Spinal cord (tissue), 10 donors: ENCODE results near the gene RNMT. TPM values are rescaled to one million over a fixed set of nuclear protein-coding genes. Genes with fewer than 3 reads are reported as not detected.

Experiments
- DNase-seq, 6 donors: peaks; one replicate each; pipeline versions ENCODE4 v3.0.0 to v3.0.0-alpha.2; 2013 to 2015; ENCODE audit warnings: low spot score in 6 of 6, low read depth in 4 of 6
- H3K27ac ChIP-seq: one replicate; pipeline ENCODE4 v1.5.1; 2013; ENCODE audit warnings: low read depth, low read length, control low read depth
- H3K27me3 ChIP-seq: one replicate; pipeline ENCODE4 v1.6.1; 2013; ENCODE audit warnings: low read length; ENCODE audit not compliant: control insufficient read depth, insufficient read depth
- H3K36me3 ChIP-seq: one replicate; pipeline ENCODE4 v1.6.1; 2013; ENCODE audit warnings: low read length; ENCODE audit not compliant: control insufficient read depth, insufficient read depth
- H3K4me1 ChIP-seq: one replicate; pipeline ENCODE4 v1.6.1; 2013; ENCODE audit warnings: low read length; ENCODE audit not compliant: control insufficient read depth, insufficient read depth
- H3K4me3 ChIP-seq: one replicate; pipeline ENCODE4 v1.5.1; 2013; ENCODE audit warnings: low read depth, low read length, control low read depth
- H3K9me3 ChIP-seq: one replicate; pipeline ENCODE4 v1.6.1; 2013; ENCODE audit warnings: low read length; ENCODE audit not compliant: control insufficient read depth, insufficient read depth
- WGBS: methylation state at CpG from one replicate; pipeline ENCODE4 v1.1.5; 2013; ENCODE audit warnings: missing lambda C conversion rate; ENCODE audit not compliant: insufficient coverage; 5-methylcytosine and 5-hydroxymethylcytosine counted together
- polyA plus RNA-seq, 2 donors: library from polyadenylated mRNA; unstranded; fragments of 120-200 nt; gene quantifications; one replicate each; pipeline ENCODE4 v1.2.1, GENCODE V29; 2013; ENCODE audit not compliant: insufficient read length in 2 of 2
- total RNA-seq, 2 donors: library from RNA; depleted of rRNA in 1 of 2; stranded (reverse); fragments of 120-200 nt in 1 of 2; fragments of >200 nt in 1 of 2; gene quantifications; one replicate each; pipeline versions ENCODE4 v1.2.3 to v1.2.4, GENCODE V29; 2013 to 2014
- donor health status: healthy.

The RNMT gene
- total and polyA plus RNA-seq, 4 donors = 38.8 to 57.4 (median 51.9) TPM

DNA sequence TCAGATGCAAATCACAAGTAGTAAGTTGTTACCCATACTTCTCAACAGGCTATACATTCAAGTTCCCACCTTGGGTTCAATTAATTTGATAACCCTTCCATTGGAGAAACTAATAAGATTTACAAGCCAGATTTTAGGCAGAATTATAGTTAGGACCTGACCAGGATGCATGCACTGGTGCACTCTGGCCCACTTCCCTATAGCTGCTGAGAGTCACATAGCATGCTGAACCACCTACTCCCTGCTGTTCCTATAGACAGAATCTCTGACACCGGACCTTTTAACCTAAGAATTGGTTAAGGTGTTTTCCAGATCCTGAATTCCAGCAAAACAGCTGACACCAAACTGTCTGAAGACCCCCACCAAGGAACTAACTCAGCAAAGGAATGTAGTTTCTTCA is 26.3 kb upstream of the RNMT start:
- Histone ChIP-seq H3K27ac (no peak overlapping the region), H3K4me3 (no peak overlapping the region), H3K36me3 (no peaks in the 10 kb centered on the region), H3K4me1 (no peaks in the 10 kb centered on the region), H3K9me3 (peaks cover 18% of the 10 kb centered on the region), H3K27me3 (no peaks in the 10 kb centered on the region)
- no peak for DNase-seq
- WGBS = 100% methylated on average over 1 of the region's 1 CpG

DNA sequence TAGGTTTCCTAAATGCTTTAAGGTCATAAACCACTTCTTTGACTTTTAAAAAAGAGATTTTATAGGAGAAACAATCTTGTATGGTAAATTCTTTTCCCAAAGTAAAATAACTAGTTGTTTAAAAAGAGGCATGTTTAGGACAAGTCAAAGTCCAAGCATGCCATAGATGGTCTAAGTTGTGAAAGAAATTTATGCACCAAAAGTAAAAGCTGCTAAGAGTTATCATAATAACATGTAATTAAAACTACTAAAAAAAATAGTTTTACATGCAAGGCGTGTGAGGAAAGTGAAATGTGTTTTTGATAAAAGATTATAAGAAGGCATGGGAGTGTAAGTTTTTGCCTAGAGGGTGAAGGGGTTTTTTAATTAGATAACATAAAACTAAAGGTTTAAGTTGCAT is 22.6 kb upstream of the RNMT start:
- H3K4me3 ChIP-seq = no peak overlapping the region
- WGBS = no CpG with 5 or more reads among the region's 1 CpG
- H3K36me3 ChIP-seq = no peaks in the 10 kb centered on the region
- no peaks in the 10 kb centered on the region for H3K4me1 ChIP-seq
- H3K27me3 ChIP-seq = no peaks in the 10 kb centered on the region
- DNase-seq = peak in 1 of 6 donors; percentile 2
- H3K27ac ChIP-seq = no peak overlapping the region
- peaks cover 10% of the 10 kb centered on the region for H3K9me3 ChIP-seq

DNA sequence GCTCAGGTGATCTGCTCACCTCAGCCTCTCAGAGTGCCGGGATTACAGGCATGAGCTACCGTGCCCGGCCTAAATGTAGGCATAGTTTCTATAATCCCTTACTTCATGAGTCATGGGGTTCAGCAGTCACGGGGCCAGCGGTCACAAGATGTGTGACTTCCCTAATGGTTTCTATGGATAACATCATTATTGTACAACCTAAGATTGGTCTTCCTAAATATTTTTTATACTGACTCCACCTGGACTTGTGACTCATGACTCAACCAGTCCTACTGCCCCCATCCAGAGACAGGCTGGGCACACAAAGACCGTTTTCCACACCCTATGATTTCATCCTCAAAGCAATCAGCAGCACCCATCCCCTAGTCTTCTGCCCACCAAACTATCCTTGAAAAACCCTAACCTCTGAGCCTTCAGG is 16.1 kb upstream of the RNMT start:
- no peak for DNase-seq
- 76% methylated on average over 5 of the region's 6 CpGs for WGBS
- no peaks in the 10 kb centered on the region for H3K9me3 ChIP-seq

DNA sequence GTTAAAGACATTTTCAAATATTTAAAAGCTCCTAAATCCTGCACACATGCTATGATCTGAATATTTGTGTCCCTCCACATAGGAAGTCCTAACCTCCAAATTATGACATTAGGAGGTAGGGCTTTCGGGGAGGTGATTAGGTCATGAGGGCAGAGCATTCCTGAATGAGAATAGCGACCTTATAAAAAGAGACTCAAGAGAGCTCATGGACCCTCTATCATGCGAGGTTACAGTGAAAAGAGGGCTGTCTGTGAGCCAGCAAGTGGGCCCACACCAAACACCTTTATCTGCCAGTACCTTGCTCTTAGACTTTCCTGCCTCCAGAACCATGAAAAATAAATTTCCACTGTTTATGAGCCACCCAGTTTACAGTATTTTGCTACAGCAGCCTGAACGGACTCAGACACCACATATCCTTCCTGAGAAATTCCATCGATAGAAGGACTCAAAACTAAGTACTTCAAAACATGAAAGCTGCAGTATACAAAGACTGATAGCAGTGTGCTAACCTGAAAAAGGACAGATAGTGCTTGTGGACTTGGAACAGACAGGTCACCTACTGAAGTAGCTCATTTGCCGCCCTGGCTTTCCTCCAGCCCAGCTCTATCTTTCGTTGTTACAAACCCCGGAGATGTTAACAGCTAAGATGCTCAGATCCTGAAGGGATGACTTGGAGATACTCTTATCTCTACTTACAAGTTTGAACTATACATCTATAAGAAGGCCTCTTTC is 13.9 kb upstream of the RNMT start:
- WGBS = 83% methylated on average over 7 of the region's 8 CpGs
- DNase-seq = no peak
- no peak overlapping the region for H3K4me3 ChIP-seq
- no peak overlapping the region for H3K27ac ChIP-seq
- no peaks in the 10 kb centered on the region for H3K36me3 ChIP-seq
- no peaks in the 10 kb centered on the region for H3K9me3 ChIP-seq
- H3K4me1 ChIP-seq = no peaks in the 10 kb centered on the region
- no peaks in the 10 kb centered on the region for H3K27me3 ChIP-seq

More for the DNA sequence above, 16.1 kb upstream of the RNMT start:
- Histone ChIP-seq H3K27ac (no peak overlapping the region), H3K4me1 (no peaks in the 10 kb centered on the region), H3K4me3 (no peak overlapping the region), H3K27me3 (no peaks in the 10 kb centered on the region), H3K36me3 (no peaks in the 10 kb centered on the region)

DNA sequence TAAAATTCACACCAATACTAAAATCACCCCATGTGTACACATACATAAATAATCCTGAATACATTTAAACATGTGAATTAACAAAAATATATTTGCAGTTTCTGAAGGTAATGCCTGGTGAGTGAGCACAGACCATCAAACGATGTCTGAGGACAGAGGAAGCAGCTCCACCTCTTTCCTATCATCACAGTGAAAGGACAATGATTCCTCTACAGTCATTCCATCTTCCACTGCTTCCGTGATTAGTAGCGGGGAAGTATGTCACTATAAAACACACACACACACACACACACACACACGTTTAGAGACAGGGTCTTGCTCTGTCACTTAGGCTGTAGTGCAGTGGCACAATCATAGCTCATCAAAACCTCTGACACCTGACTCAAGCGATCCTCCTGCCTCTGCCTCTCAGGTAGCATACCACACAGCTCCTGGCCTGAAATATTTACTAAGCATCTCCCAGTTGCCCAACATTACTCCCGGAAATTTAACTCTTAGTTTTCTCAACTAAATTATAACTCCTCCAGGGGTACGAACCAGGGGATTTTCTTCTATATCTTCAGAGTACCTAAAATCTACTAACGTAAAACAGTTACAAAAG is 12.9 kb upstream of the RNMT start:
- H3K9me3 ChIP-seq = no peaks in the 10 kb centered on the region
- H3K27ac ChIP-seq = no peak overlapping the region
- WGBS = 81% methylated on average over 4 of the region's 8 CpGs
- DNase-seq = no peak
- H3K36me3 ChIP-seq = no peaks in the 10 kb centered on the region
- H3K27me3 ChIP-seq = no peaks in the 10 kb centered on the region
- H3K4me3 ChIP-seq = no peak overlapping the region
- no peaks in the 10 kb centered on the region for H3K4me1 ChIP-seq

DNA sequence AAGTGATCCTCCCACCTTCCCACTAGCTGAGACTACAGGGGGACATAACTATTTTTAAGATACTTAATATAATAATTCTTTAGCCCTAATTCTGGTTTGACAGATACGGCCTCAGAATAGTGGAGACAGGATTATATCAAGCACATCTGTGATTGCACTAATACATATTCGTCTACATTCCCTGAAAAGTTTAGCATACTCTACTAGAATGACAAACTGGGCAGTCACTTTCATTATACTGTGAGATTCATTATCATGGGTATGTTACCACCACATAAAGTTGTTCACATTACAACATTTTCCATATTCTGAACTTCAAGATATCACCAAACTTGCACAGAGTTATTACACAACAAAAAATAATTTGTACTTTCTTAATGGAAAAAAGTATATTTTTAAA is 11.1 kb upstream of the RNMT start:
- Histone ChIP-seq H3K27me3 (no peaks in the 10 kb centered on the region), H3K4me3 (no peak overlapping the region), H3K27ac (no peak overlapping the region), H3K36me3 (no peaks in the 10 kb centered on the region), H3K9me3 (no peaks in the 10 kb centered on the region), H3K4me1 (no peaks in the 10 kb centered on the region)
- no peak for DNase-seq
- no CpG with 5 or more reads among the region's 2 CpGs for WGBS

DNA sequence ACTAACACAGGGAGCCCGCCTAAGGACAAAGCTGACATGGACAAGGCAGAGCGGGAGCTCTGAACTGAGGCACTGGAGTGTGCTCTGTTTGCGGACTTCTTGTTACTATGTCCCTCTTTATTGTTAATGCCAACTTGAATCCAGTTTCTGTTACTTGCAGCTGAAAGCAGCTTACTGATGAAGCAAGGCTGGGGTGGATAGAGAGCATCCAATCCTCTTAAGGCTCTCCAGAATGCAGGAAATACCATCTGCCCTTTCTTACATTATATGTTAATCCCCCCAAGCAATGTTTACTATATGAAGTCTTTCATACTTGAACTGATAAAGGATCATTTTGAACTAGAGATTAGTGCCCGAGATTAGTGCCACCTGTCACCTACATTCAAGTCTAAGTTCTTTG is 9.6 kb upstream of the RNMT start:
- DNase-seq = no peak
- H3K27me3 ChIP-seq = no peaks in the 10 kb centered on the region
- H3K36me3 ChIP-seq = no peaks in the 10 kb centered on the region
- WGBS = 92% methylated on average over 2 of the region's 4 CpGs
- no peaks in the 10 kb centered on the region for H3K9me3 ChIP-seq
- H3K27ac ChIP-seq = no peak overlapping the region
- no peak overlapping the region for H3K4me3 ChIP-seq
- no peaks in the 10 kb centered on the region for H3K4me1 ChIP-seq

DNA sequence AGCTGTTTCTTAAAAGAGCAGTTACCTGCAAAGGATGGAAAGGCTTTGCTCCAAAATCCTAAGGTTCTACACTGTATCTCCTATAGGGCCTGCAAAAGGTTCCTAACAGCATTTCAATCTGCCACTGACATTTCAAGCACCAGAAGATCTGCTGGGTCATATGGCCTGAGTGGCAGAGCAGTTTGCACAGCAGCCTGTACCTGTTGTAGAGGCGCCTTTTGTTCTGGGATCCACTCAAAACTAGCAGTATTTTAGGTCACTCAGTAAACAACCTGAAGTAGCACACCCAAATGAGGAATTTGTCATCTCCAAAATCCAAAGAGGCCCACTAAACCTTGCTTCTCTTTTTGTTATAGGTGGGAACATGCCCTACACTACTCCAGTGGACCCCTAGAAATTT is 6.3 kb upstream of the RNMT start:
- 93% methylated on average over 1 of the region's 1 CpG for WGBS
- H3K36me3 ChIP-seq = no peaks in the 10 kb centered on the region
- no peaks in the 10 kb centered on the region for H3K9me3 ChIP-seq
- no peak overlapping the region for H3K27ac ChIP-seq
- H3K4me1 ChIP-seq = no peaks in the 10 kb centered on the region
- no peak for DNase-seq
- H3K27me3 ChIP-seq = no peaks in the 10 kb centered on the region
- no peak overlapping the region for H3K4me3 ChIP-seq

DNA sequence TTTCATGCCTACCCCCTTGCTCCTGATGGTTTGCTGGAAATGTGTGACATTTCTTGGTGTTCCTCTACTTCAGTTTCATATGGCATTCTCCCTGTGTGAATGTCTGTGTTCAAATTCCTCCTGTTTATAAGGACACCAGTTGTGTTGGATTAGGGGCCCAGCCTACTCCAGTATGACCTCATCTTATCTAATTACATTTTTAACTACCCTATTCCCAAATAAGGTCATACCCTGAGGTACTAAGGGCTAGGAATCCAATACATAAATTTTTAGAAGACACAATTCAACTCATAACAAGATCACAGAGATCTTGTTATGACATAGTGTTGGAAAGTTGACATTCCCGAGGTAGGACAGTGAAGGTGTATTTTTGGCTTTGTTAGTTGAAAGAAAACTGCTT is 5.6 kb upstream of the RNMT start:
- Histone ChIP-seq H3K27ac (no peak overlapping the region), H3K4me3 (no peak overlapping the region), H3K36me3 (no peaks in the 10 kb centered on the region), H3K9me3 (no peaks in the 10 kb centered on the region), H3K4me1 (no peaks in the 10 kb centered on the region), H3K27me3 (no peaks in the 10 kb centered on the region)
- no CpG with 5 or more reads among the region's 1 CpG for WGBS
- DNase-seq = no peak
